GM19395 (cell line): Measurements from ENCODE around the gene ZCCHC14.
"Not testable (repeated sequence)": the region's sequence is repeated elsewhere in the genome, so short reads cannot be mapped to it uniquely, and the experiment has no call there.

Experiments
- ATAC-seq: cut with Tn5 transposase; IDR thresholded peaks from one replicate; pipeline ENCODE4 v1.9.1; 2021; ENCODE audit warnings: mild to moderate bottlenecking, moderate library complexity; ENCODE audit not compliant: unreplicated experiment

Gene ZCCHC14

DNA sequence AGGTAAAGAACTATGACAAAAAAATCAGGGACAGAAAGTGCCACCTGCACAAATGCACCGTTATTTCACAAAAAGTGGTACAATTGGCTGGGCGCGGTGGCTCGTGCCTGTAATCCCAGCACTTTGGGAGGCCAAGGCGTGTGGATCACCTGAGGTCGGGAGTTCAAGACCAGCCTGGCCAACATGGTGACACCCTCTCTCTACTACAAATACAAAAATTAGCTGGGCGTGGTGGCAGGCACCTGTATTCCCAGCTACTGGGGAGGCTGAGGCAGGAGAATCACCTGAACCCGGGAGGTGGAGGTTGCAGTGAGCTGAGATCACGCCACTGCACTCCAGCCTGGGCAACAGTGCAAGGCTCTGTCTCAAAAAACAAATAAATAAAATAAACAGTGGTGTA is 102.9 kb downstream of the ZCCHC14 start:
- ATAC-seq = not testable (repeated sequence)

DNA sequence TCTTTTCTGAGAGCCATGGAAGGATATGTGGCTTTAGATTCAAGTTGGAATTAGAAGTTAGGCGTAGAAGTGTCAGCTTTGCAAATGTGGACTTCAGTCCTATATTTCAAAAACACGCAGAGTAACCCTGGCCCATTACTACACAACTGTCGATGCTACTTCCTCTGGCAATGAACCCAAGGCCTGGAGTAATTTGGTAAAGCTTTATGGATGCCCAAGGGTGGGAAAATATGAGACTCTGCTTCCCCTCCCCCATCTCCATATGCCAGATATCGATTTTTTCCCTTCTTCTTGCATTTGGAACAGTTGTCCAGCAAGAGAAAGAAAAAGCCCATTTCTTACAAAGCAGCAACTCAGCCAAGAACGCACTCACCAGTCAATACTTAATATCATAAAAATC is 103.6 kb downstream of the ZCCHC14 start:
- ATAC-seq = no peak

DNA sequence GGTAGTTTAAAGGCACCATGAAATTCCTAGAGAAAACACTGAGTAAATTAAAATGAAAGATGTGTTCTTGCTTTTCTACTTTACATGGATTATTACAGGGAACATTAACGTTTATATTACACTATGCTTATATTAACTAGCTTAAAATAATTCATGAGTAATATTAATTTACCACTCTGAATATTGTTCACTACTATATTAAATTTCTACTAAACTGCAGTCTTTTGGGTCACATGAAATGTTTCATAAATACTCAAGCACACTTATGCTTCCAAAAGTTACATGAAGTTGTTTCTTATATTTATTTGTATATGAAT is 104.0 kb downstream of the ZCCHC14 start:
- no peak for ATAC-seq

DNA sequence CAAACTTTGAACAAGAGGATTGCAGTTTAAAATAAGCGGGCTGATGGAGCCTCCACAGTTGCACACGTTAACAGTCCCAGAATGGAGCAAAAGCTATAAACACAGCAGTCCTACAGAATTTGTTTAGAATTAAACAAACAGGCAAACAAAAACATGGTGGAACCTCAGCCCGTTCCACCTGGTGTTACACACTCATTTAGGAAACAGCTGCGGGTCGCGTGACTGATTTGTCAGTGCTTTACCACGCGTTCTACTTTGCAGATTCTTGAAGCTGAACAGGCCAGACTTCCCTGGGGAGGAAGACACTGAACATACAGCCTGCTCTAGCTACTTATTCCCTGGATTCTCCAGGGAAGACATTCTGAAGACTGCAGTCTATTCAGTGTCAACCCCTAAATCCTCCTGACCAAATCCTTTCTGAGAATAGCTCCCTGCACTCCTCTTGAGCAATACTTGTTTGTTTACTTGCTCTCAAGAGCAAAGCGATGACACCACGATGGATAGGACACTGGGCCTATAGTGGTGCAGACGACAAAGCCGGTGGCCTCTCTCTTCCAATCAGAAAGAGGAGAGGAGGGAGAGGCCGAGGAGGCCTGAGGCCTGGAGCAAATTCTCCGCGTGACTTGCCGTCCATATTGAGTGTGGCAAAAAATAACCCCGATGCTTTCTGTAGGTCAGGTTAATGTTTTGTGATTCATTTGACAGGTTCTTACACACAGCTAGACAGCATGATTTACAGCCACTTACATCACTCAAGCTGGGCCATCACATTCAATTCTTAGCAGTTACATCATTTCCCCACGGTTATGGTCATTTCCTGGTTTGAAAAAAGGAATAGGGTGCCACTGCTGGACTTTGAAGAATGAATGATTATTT is 104.6 kb downstream of the ZCCHC14 start:
- peak; percentile 63 for ATAC-seq

DNA sequence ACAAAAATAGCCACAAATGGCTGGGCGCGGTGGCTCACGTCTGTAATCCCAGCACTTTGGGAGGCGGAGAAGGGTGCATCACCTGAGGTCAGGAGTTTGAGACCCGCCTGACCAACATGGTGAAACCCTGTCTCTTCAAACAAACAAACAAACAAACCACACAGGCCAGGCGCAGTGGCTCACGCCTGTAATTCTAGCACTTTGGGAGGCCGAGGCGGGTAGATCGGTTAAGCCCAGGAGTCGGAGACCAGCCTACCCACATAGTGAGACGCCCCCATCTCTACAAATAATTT is 108.0 kb downstream of the ZCCHC14 start:
- not testable (repeated sequence) for ATAC-seq

DNA sequence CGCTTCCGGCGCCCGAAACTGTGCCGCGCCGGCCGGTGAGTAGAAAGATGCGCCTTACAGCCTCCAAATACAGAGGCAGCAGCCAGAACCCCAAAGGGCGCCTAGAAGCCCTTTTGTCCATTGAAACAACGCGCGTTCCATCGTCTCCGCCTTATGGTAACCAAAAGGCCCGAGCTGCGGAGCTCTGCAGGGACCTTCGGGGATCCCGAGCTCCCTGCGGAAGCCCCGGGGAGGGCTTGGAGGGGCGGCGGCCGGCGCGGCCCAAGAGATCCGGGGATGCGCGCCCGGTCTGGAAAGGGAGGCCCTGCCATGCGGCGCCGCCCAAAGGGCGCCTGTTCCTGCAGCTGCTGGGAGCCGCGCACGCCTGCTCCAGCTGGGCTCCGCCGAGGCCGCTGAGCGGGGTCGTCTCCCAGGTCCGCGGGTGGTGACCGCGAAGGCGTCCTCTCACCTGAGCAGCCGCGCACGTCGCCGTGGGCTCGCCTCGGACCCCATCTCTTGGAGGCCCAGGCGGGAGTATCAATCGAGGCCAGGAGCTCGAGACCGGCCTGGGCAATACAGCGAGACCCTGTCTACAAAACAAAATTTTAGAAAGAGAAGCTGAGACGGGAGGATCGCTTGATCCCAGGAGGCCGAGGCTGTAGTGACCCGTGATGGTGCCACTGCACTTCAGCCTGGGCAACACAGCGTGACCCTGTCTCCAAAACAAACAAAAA is 108.5 kb downstream of the ZCCHC14 start:
- ATAC-seq = peak; percentile 36

DNA sequence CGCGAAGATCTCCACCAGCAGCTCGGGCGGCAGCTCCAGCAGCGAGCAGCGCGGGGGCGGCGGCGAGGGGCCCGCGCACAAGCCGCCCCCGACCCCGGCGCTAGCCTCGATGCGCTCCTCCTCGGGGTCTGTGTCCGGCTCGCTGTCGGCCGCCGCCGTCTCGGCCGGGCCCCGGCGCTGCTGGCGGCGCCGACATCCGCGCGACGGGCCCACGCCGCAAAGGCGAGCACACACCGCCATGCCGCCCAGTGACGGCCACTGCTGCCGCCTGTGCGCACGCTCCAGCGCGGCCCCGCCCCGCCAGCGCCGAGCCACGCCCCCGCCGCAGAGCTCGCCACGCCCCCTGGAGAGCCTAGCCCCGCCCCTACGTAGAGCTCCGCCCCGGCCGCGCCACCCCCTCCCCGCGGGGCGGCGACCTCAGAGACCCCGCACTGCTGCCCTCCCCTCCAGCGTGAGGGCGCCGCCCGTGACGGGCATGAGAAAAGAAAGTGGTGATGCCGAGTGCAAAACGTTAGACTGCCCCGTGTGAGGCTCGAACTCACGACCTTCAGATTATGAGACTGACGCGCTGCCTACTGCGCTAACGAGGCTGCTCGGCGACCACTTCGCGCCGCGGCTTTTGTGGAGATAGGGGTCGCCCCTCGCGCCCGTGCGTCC is 109.2 kb downstream of the ZCCHC14 start, which contains the start of gene FBXO31:
Gene FBXO31, minus strand, starts transcription at position 272 of the 657 bp plus-strand sequence. Its CDS starts 32 bp downstream, at position 240.
- ATAC-seq = peak; percentile 44

DNA sequence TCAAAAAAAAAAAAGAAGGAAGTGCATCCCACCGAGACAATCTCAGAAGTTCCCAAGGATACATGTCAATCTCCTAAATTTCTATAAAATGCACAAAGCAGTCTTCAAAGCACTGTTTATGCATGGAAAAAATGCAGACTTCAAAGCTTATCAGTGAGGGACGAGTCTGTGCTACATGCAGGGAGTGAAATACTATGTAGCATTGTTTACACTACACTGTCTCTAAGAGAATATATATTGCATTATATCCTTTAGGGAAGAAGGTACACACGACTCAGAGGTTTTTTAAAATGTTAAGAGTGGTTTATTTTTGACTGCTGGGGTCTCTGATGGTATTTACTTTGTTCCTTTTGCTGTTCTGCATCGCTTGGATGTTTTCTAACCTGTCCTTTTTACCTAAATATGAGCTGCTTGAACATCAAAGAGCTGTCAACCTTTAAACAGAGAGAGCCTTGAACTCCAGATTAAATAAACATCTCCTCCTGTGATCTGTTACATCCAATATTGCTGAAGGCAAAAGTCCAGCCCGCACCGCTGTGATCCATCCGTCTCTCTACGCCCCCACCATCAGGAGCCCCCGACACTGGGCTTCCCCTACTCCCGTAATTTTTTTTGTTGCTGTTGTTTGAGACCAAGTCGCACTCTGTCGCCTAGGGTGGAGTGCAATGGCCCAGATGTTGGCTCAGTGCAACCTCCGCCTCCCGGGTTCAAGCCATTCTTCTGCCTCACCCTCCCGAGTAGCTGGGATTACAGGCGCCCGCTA is 110.6 kb downstream of the ZCCHC14 start:
- no peak for ATAC-seq

DNA sequence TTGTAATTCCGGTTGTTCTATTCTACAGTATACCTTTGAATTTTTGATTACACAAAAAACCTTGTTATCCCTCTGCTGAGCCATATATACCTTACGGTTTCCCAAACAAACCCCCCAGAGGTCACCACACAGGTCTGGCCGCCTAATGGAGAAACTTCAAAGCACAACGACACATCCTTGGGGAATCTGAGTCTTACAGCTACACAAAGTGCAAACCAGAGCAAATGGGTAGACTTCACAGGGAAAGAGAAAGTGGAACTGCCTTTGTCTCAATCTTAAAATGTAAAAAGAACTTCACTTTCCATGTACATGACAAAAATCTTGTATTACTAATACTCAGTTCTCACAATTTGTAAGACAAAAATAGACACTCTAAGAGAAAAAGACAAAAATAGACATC is 111.9 kb downstream of the ZCCHC14 start:
- ATAC-seq = no peak

DNA sequence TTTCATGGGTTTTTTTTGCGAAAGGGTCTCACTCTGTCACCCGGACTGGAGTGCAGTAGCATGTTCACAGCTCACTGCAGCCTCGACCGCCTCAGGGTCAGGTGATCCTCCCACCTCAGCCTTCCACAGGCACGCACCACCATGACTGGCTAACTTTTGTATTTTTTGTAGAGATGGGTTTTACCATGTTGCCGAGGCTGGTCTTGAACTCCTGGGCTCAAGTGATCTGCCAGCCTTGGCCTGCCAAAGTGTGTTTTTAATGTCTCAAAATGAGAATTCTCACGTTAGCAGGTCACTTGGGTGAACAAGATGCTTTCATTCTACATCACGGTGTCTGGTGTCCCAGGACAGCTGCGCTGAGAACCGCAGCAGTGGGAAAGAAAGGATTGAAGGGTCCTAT is 112.4 kb downstream of the ZCCHC14 start:
- ATAC-seq = no peak

DNA sequence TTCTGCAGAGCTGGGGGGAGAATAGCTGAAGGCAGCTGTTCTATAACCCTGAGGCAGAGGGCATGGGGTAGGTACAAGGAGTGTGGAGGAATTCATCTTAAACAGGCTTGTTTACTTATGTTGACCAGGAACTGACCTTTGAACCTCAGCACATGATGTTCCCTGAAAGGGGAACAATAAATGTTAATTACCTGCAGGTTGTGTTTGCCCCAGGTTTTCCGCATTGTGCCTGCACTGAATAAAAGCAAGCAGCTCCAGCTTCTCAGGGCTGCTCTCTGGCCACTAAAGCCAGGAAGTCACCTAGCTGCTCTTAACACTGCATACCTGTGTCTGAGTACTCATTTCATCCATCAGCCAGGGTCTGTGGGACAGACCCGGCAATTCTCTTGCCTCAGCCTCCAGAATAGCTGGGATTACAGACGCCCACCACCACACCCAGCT is 113.5 kb downstream of the ZCCHC14 start:
- ATAC-seq = not testable (repeated sequence)

DNA sequence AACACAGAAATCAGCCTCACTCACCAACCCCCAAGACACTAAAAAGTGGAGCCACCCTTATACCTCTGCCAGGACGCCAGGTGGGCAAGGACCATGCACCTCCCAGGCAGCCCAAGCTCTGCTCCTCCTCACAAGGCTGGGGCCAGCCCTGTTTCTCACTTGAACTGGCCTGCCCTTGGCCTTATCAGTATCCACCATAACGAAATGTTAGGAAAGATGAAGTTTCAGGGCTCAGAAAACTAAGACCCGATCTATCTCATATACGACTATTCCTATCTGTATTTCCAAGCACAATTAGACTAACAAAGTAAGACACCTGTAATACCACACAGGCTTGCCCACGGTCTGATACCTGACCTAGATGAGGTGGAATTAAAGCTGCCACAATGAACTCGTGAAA is 116.2 kb downstream of the ZCCHC14 start:
- no peak for ATAC-seq

DNA sequence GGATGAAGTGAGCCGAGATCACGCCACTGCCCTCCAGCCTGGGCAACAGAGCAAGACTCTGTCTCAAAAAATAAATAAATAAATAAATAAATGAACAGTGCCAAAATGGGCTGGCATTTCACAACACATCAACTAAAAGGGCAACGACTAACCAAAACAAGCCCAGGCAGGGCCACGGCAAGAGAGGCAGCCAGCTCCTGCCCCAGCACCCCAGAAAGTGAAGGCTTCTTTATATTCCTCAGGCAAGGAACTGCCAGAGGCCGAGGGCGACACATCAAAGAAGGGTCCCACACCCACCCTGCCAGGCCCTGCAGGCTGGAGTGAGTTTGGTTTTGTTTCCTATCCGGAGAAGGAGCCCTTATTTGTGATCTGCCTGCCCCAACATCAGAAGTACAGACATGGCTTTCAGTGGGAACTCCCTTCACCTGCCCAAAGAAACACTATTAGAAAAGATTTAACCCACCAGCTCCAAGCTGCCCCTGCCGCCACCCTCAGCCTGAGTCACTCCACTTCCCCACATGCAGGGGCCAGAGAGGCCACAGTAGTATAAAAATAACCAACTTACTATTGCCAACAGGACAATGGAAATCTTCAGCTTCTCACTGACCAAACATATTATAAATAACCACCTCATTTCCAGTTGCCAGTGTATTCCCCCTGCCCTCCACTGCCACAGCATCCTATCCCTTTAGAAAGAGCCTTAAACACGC is 117.2 kb downstream of the ZCCHC14 start:
- no peak for ATAC-seq

DNA sequence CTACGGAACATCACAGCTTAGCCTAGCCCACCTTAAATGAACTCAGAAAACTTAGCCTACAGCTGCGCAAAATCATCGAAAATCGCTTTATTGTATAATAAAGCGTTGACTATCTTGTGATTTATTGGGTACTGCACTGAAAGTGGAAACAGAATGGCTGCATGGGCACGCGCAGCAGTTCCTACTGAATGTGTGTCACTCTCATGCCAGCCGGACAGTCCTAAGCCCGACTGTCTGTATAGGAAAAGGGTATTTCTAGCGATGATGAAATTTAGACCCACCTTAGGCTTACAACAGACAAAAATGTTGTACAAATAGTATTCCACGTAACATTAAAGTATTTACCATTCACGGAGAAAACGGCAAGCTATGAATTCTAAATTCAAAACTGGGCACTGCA is 118.5 kb downstream of the ZCCHC14 start:
- no peak for ATAC-seq

DNA sequence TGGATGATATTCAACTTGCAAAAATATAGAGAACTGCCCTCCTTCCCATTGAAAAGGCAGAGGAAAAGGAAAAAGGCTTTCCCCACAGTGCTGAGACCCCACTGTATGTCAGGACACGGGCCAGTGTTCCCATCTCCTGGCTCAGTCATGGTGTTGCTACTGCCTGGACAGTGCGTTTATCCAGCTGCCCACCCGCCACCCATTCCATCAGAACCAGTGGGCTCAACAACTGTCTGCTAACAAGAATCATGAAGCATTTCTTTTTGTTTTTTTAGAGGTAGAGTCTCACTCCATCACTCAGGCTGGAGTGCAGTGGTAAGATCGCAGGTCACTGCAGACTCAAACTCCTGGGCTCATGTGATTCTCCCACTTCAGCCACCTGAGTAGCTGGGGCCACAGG is 120.5 kb downstream of the ZCCHC14 start:
- ATAC-seq = no peak

DNA sequence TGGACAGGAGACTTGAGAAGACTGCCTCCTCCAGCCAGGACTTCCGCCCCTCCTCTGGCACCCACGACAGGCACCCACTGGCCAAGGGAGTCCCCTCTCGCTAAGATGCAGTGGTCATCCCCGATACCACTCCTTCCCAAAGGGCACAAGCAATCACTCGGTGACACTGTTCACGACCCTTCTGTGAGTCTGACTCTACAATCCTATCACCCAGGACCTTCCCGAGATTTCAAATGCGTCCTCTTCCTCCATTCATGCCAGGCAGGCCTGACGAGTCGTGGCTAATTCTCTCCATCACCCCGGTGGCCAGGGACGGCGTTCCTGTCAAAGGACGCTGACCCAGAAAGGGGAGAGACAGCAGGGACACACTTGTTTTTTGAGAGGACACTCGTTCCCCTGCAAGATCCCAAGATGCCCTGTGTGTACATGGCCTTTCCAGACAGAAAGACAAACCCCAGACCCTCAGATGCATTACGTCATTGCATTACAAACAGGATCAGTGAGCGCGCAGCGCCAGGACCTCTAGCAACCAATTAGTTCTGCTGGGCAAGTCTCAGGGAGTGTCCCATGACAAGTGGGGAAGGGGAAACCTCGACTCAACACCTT is 121.5 kb downstream of the ZCCHC14 start:
- no peak for ATAC-seq

DNA sequence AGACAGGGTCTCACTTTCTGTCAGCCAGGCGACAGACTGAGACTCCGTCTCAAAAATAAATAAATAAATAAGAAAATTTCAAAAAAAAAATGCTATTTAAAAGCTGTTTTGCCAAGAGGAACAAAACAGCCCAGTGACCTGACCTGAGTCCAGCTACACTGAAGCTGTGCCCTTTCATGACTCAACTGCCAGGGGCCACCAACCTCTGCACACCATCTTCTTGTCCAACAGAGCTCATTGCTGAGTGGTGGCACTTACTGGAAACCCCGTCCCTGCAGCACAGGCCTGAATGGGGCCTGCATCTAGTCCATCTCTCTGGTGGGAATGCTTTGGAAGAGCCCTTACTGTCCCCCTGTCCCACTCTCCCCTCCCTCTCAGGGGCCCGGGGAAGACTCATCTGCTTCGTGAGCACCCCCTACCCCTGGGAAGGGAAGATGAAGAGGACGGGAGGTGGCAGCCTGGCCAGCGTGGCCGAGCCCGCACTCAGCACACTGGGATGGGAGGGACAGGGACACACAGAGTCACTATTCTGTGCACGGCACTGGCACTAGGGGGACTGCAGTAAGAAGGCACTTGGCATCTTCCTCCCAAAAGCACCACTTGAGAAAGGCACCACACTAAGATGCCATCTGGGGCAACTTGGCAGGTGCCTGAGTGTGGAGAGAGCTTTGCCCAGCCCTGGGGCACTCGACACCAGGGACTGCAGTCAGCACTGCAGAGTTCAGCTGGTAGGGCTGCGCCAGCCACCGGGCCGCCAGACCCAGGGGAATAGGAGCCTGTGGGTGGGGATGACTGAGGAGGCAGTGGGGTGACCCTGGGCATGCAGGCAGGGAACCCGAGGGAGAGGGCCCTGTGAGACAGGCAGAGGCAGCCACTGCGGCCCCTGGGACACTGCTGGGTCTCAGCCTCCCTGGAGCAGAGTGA is 122.8 kb downstream of the ZCCHC14 start:
- no peak for ATAC-seq

DNA sequence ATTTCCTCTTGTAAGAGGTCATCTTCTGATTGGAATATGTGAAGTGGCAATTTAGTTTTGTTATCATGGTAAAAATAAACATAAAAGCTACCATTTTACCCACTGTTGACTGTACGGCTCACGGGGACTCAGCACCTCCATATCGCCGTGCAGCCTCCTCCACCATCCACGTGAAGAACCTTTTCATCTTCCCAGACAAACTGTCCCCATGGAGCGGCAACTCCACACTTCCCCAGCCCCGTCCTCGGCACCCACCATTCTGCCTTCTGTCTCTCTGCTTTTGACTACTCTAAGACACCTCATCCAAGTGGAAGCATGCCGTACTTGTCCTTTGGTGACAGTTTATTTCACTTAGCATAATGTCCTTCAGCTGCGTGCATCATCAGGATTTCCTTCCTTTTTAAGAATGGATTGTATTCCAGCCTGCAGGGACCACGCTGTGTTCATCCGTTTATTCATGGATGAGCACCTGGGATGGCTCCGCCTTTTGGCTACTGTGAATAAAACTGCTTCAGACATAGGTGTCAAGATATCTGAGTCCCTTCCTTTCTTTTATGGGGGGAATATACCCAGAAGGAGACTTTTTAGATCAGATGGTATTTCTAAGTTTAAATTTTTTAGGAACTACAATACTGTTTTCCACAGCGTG is 123.6 kb downstream of the ZCCHC14 start:
- no peak for ATAC-seq
